HepG2 (cell line): ENCODE measurements around the gene PNO1. TPM values are rescaled to one million over a fixed set of nuclear protein-coding genes. Genes with fewer than 3 reads are reported as not detected.

Experiments used
- ATAC-seq: fragments of 200-7000 bp; cut with Tn5 transposase; 3 replicates; pipeline ENCODE4 v1.9.1; 2020; ENCODE audit warnings: mild to moderate bottlenecking, moderate library complexity
- BruUV-seq: library from RNA; stranded (reverse); fragments of 400-500 nt; replicated peaks from 2 replicates; lab custom pipeline; 2021; lab: Mats Ljungman, UMichigan
- CTCF ChIA-PET: fragments of 300-600 bp; formaldehyde crosslinking; extraction: SDS; loops from one replicate; lab custom pipeline; 2021; ENCODE audit warnings: low total read pairs, inconsistent platforms, low intra/inter-chr PET ratio; lab: Yijun Ruan, JAX
- POLR2A ChIA-PET: fragments of 350-600 bp; sonication (Branson Sonifier 250); formaldehyde crosslinking; loops from one replicate; lab custom pipeline; 2020; ENCODE audit warnings: antibody characterized with exemption, inconsistent platforms; lab: Yijun Ruan, JAX
- DNase-seq: peaks from one replicate; pipeline ENCODE4 v3.0.0-alpha.2; 2015; ENCODE audit warnings: low spot score
- FAIRE-seq: peaks from 3 replicates; lab custom pipeline; 2011; peaks lifted over from hg19 to GRCh38; lab: Jason Lieb, UNC
- H2AFZ ChIP-seq: one replicate; pipeline ENCODE4 v1.6.1; 2011; ENCODE audit warnings: low read length, inconsistent platforms
- H3K27ac ChIP-seq: fragments of 300-600 bp; 3 replicates; pipeline ENCODE4 v1.8.0; 2011; ENCODE audit warnings: mixed run types, mild to moderate bottlenecking, mixed read lengths, low read length, inconsistent platforms; ENCODE audit not compliant: insufficient read depth; ENCODE audit errors: extremely low read length
- H3K27me3 ChIP-seq, 2 experiments: fragments of 200-600 bp in 1 of 2; 2 replicates in 1 of 2; 3 replicates in 1 of 2; pipeline versions ENCODE4 v1.6.0 to v1.8.0; 2011; ENCODE audit warnings: low read length in 2 of 2, mild to moderate bottlenecking in 2 of 2, moderate library complexity in 2 of 2, inconsistent platforms in 1 of 2; ENCODE audit not compliant: insufficient read depth in 2 of 2, control insufficient read depth in 1 of 2
- H3K36me3 ChIP-seq, 2 experiments: fragments of 200-600 bp in 1 of 2; replicated peaks in 1 of 2; 2 replicates in 1 of 2; 3 replicates in 1 of 2; pipeline versions ENCODE4 v1.5.1 to v1.8.0; 2011; ENCODE audit warnings: low read length in 2 of 2, inconsistent platforms in 1 of 2; ENCODE audit not compliant: insufficient read depth in 2 of 2, control insufficient read depth in 1 of 2
- H3K4me1 ChIP-seq: 2 replicates; pipeline ENCODE4 v1.5.1; 2012; ENCODE audit warnings: low read length, inconsistent platforms; ENCODE audit not compliant: insufficient read depth
- H3K4me2 ChIP-seq: 2 replicates; pipeline ENCODE4 v1.6.0; 2011; ENCODE audit warnings: low read depth, low read length, inconsistent platforms
- H3K4me3 ChIP-seq, 3 experiments: fragments of 200-600 bp in 1 of 3; sonication (generic), shearing (Covaris generic) in 1 of 3; replicated peaks in 1 of 3; 2 replicates each; pipeline ENCODE4 v1.5.1; 2011 to 2016; ENCODE audit warnings: low read length in 3 of 3, inconsistent platforms in 2 of 3, low read depth in 2 of 3, mild to moderate bottlenecking in 2 of 3, control low read depth in 1 of 3, mixed read lengths in 1 of 3; ENCODE audit not compliant: insufficient read depth in 1 of 3
- H3K79me2 ChIP-seq: one replicate; pipeline ENCODE4 v1.6.1; 2011; ENCODE audit warnings: low read length, inconsistent platforms; ENCODE audit not compliant: insufficient read depth
- H3K9ac ChIP-seq: 2 replicates; pipeline ENCODE4 v1.6.0; 2011; ENCODE audit warnings: mild to moderate bottlenecking, low read depth, low read length, inconsistent platforms; ENCODE audit not compliant: insufficient read depth
- H3K9me3 ChIP-seq: 2 replicates; pipeline ENCODE4 v1.5.1; 2012; ENCODE audit warnings: mild to moderate bottlenecking, low read length
- H4K20me1 ChIP-seq: 2 replicates; pipeline ENCODE4 v1.6.0; 2011; ENCODE audit warnings: inconsistent platforms, mild to moderate bottlenecking, low read length, moderate library complexity; ENCODE audit not compliant: insufficient read depth
- ADNP ChIP-seq: sonication (generic); formaldehyde crosslinking; IDR thresholded peaks from 2 replicates; pipeline ENCODE4 v1.4.0; 2020; ENCODE audit warnings: missing genetic modification reagents
- ELF3 ChIP-seq: IDR thresholded peaks from 2 replicates; pipeline ENCODE4 v1.6.1; 2016; ENCODE audit warnings: missing genetic modification reagents, missing compliant biosample characterization
- HHEX ChIP-seq: IDR thresholded peaks from 2 replicates; pipeline ENCODE4 v1.6.1; 2016; ENCODE audit warnings: control low read depth
- IRF2 ChIP-seq: IDR thresholded peaks from 2 replicates; pipeline ENCODE4 v1.6.1; 2018; ENCODE audit warnings: missing genetic modification reagents, missing compliant biosample characterization
- KAT8 ChIP-seq: IDR thresholded peaks from 2 replicates; pipeline ENCODE4 v1.6.1; 2016; ENCODE audit warnings: missing genetic modification reagents, missing compliant biosample characterization
- KDM1A ChIP-seq: IDR thresholded peaks from 2 replicates; pipeline ENCODE4 v1.6.1; 2016; ENCODE audit warnings: missing compliant biosample characterization
- MAFF ChIP-seq: IDR thresholded peaks from 2 replicates; pipeline ENCODE4 v1.6.1; 2011; ENCODE audit warnings: low read depth, low read length, improper control_type of control experiment
- MTF1 ChIP-seq: sonication (generic); formaldehyde crosslinking; IDR thresholded peaks from 2 replicates; pipeline ENCODE4 v1.5.0; 2020; ENCODE audit warnings: missing genetic modification reagents
- NFE2L1 ChIP-seq: sonication (generic); formaldehyde crosslinking; IDR thresholded peaks from 2 replicates; pipeline ENCODE4 v1.4.0; 2020; ENCODE audit warnings: missing genetic modification reagents, mild to moderate bottlenecking, borderline replicate concordance
- NR3C1 ChIP-seq: sonication (generic); formaldehyde crosslinking; IDR thresholded peaks from 2 replicates; pipeline ENCODE4 v1.4.0; 2020; ENCODE audit warnings: missing genetic modification reagents
- REL ChIP-seq: sonication (generic); formaldehyde crosslinking; conservative IDR thresholded peaks from 2 replicates; pipeline ENCODE4 v1.8.0; 2022; ENCODE audit warnings: mild to moderate bottlenecking, missing genetic modification reagents, moderate library complexity
- SYNCRIP ChIP-seq: fragments of 200-400 bp; formaldehyde crosslinking; IDR thresholded peaks from 2 replicates; pipeline ENCODE4 v1.6.1; 2018; ENCODE audit warnings: mild to moderate bottlenecking, low read depth, low read length; ENCODE audit not compliant: insufficient read depth
- ZNF282 ChIP-seq: fragments of 450-650 bp; IDR thresholded peaks from 2 replicates; pipeline ENCODE4 v1.6.1; 2018; ENCODE audit not compliant: partially characterized antibody
- ZNF720 ChIP-seq: sonication (generic); formaldehyde crosslinking; IDR thresholded peaks from 2 replicates; pipeline ENCODE4 v1.4.0; 2020; ENCODE audit warnings: missing genetic modification reagents
- WGBS: methylation state at CpG from one replicate; pipeline ENCODE4 v1.1.6; 2017; ENCODE audit warnings: low lambda C conversion rate; 5-methylcytosine and 5-hydroxymethylcytosine counted together
- in situ Hi-C: cut with HindIII; loops from 2 replicates; pipeline ENCODE4 v1.10.0; 2017; ENCODE audit warnings: low pct_unique_long_range_greater_than_20kb; ENCODE audit not compliant: extremely low pct_ligation_motif_present
- intact Hi-C: fragments of 100-400 bp; cut with micrococcal nuclease; formaldehyde crosslinking; loops from one replicate; pipeline ENCODE4 v1.10.0; 2022; ENCODE audit not compliant: unreplicated experiment
- polyA plus RNA-seq, 8 experiments: library from polyadenylated mRNA; depleted of rRNA in 3 of 8; stranded (reverse) in 7 of 8; unstranded in 1 of 8; fragments of >200 nt; fragmentation: Illumina TruSeq in 4 of 8; extraction: Trizol in 4 of 8; gene quantifications; 2 replicates each; pipeline versions ENCODE4 v1.2.1 to v1.2.3, GENCODE V29; 2011 to 2016; ENCODE audit warnings: low read depth in 4 of 8, missing spikeins in 1 of 8, mixed read lengths in 1 of 8; ENCODE audit not compliant: insufficient read depth in 1 of 8
- total RNA-seq, 5 experiments: library from RNA; depleted of rRNA; stranded (reverse); fragments of >200 nt; fragmentation: Illumina TruSeq; extraction: Trizol; gene quantifications; 2 replicates each; pipeline ENCODE4 v1.2.3, GENCODE V29; 2016; ENCODE audit warnings: low read depth in 1 of 5
- TF ChIP-seq, protein P1 (sequence below): sonication (generic); formaldehyde crosslinking; IDR thresholded peaks from 2 replicates; pipeline ENCODE4 v1.4.0; 2020; ENCODE audit warnings: mild to moderate bottlenecking, missing genetic modification reagents

The PNO1 gene
- total and polyA plus RNA-seq, 2 of the 13 experiments (the other 11 are each of a cell fraction or from before 2014, with no cell fraction given): 12.8 to 48.5 TPM

DNA sequence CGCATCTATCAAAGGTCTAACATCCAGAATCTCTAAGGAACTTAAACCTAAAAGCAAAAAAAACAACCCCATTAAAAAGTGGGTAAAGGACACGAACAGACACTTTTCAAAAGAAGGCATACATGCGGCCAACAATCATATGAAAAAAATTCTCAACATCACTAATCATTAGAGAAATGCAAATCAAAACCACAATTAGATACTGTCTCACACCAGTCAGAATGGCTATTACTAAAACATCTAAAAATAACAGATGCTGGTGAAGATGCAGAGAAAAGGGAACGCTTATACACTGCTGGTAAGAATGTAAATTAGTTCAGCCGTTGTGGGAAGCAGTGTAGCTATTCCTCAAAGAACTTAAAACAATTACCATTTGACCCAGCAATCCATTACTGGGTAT lies 56.7 kb downstream of the PNO1 start:
- BruUV-seq: no TSS peak
- intact Hi-C loops: no loop called here
- no peak overlapping the region for H3K4me3 ChIP-seq
- H3K4me2 ChIP-seq: no peak overlapping the region
- no peak for FAIRE-seq
- no peaks in the 10 kb centered on the region for H3K27me3 ChIP-seq
- no peak overlapping the region for H2AFZ ChIP-seq
- no peak overlapping the region for H3K9ac ChIP-seq
- no peak for ATAC-seq
- no peak overlapping the region for H3K27ac ChIP-seq
- TF ChIP-seq ELF3 (CRISPR knock-in tag) (no peak), ADNP (CRISPR knock-in tag) (no peak), IRF2 (CRISPR knock-in tag) (no peak), KAT8 (CRISPR knock-in tag) (no peak), NR3C1 (no peak), SYNCRIP (no peak), NFE2L1 (CRISPR knock-in tag) (no peak), MAFF (no peak), ZNF282 (no peak), MTF1 (CRISPR knock-in tag) (no peak), REL (CRISPR knock-in tag) (no peak), HHEX (CRISPR knock-in tag) (no peak), KDM1A (CRISPR knock-in tag) (no peak), ZNF720 (CRISPR knock-in tag) (no peak)
- TF ChIP-seq, protein P1, sequence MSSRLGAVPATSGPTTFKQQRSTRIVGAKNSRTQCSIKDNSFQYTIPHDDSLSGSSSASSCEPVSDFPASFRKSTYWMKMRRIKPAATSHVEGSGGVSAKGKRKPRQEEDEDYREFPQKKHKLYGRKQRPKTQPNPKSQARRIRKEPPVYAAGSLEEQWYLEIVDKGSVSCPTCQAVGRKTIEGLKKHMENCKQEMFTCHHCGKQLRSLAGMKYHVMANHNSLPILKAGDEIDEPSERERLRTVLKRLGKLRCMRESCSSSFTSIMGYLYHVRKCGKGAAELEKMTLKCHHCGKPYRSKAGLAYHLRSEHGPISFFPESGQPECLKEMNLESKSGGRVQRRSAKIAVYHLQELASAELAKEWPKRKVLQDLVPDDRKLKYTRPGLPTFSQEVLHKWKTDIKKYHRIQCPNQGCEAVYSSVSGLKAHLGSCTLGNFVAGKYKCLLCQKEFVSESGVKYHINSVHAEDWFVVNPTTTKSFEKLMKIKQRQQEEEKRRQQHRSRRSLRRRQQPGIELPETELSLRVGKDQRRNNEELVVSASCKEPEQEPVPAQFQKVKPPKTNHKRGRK: no peak
- no peak for DNase-seq
- H3K36me3 ChIP-seq: peaks cover 4 to 26% of the 10 kb centered on the region in 2 experiments; a peak in 4 of 5 replicates
- POLR2A ChIA-PET: no interaction called here
- peaks cover 33% of the 10 kb centered on the region; the same call in 1 of the 2 replicates for H4K20me1 ChIP-seq
- H3K79me2 ChIP-seq: peaks cover 98% of the 10 kb centered on the region
- CTCF ChIA-PET: no interaction called here
- in situ Hi-C loops: no loop called here
- WGBS: 97% methylated on average over 5 of the region's 5 CpGs
- H3K4me1 ChIP-seq: peaks cover 22% of the 10 kb centered on the region
- no peaks in the 10 kb centered on the region for H3K9me3 ChIP-seq
